ENCODE results near the gene ATG101. TPM values are rescaled to one million over a fixed set of nuclear protein-coding genes. Genes with fewer than 3 reads are reported as not detected.

ATG101 gene
- total and polyA plus RNA-seq, 2 donors (not counting 1 experiment from before 2014, with no cell fraction given), result 19.4 to 50.3 TPM

DNA sequence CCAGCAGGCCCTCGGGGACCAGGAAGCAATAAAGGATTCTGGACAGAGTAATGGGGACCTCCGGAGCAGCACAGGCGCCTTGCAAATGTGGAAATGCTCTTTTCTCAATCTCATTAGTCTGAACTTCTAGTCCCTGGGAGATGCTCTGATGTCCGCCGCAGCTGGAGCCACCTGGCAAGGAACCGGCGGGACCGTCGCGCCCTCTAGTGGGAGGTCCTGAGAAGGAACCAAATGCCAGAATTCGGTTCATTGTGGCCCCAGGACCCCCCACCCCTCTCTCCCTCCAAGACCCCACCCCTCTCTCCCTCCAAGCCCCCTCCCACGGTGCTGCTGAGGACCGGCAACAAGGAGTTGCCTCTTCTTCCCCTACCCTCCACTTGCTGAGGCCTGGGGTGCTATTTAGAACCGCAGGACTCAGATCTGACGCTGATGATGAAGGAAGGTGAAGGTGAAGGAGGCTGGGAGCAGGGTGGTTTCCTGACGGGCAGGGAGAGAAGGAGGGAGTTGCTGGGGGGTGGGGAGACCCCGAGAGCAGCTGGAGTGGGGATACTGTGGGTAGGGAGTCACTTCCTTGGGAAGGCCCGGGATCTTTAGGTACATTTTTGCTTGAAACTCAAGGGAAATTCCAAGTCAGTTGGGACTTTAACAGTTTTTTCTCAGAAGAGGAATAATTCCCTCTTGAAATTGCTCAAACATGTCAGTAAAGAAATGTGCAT is 52.2 kb downstream of the ATG101 start:
- H4K20me1 ChIP-seq (ENCODE audit: control insufficient read depth, insufficient read depth, low read length, poor library complexity, severe bottlenecking), result no peaks in the 10 kb centered on the region
- DNase-seq (peak; percentile 73), ATAC-seq (ENCODE audit: low read depth) (no peak)
- no peak overlapping the region for H3K4me3 ChIP-seq (ENCODE audit: control extremely low read depth in 1 of 5, extremely low read depth in 1 of 5, insufficient read depth in 1 of 5, low read depth in 2 of 5, low read length in 4 of 5)
- H3K79me2 ChIP-seq (ENCODE audit: control insufficient read depth, insufficient read depth, low read length), result no peaks in the 10 kb centered on the region
- H3K9me3 ChIP-seq (ENCODE audit: control extremely low read depth in 1 of 3, control insufficient read depth in 2 of 3, insufficient read depth in 1 of 3, low read length in 2 of 3), result no peaks in the 10 kb centered on the region
- H3K9ac ChIP-seq (ENCODE audit: low read length), result no peak overlapping the region
- no peak for TF ChIP-seq EZH2 (IDR thresholded peaks at IDR 0.05; ENCODE audit: borderline replicate concordance, insufficient read depth, low read depth, low read length, poor library complexity, severe bottlenecking)
- TF ChIP-seq, protein P1, sequence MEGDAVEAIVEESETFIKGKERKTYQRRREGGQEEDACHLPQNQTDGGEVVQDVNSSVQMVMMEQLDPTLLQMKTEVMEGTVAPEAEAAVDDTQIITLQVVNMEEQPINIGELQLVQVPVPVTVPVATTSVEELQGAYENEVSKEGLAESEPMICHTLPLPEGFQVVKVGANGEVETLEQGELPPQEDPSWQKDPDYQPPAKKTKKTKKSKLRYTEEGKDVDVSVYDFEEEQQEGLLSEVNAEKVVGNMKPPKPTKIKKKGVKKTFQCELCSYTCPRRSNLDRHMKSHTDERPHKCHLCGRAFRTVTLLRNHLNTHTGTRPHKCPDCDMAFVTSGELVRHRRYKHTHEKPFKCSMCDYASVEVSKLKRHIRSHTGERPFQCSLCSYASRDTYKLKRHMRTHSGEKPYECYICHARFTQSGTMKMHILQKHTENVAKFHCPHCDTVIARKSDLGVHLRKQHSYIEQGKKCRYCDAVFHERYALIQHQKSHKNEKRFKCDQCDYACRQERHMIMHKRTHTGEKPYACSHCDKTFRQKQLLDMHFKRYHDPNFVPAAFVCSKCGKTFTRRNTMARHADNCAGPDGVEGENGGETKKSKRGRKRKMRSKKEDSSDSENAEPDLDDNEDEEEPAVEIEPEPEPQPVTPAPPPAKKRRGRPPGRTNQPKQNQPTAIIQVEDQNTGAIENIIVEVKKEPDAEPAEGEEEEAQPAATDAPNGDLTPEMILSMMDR (IDR thresholded peaks at IDR 0.05), result peak; percentile 87
- ChIA-PET POLR2A (interaction anchor here (0.6 to 0.9 kb wide), 2 partner anchors 28 to 97 kb away, joined by 3 to 5 read pairs; no protein-coding TSS in a partner anchor), CTCF (interaction anchor here (0.6 to 11.3 kb wide), 12 partner anchors 17 to 128 kb away, joined by 3 to 407 read pairs (median 4); no protein-coding TSS in a partner anchor)
- Mint-ChIP-seq H3K9me3 (ENCODE audit: insufficient read depth) (no peaks in the 10 kb centered on the region), H3K27me3 (peaks cover 10% of the 10 kb centered on the region), H3K4me1 (peaks cover 38% of the 10 kb centered on the region), H3K27ac (peak overlapping the region; percentile 74), H3K4me3 (no peak overlapping the region)
- H3K4me1 ChIP-seq (ENCODE audit: control insufficient read depth in 2 of 2, insufficient read depth in 2 of 2, low read length in 2 of 2), result peaks cover 25 to 36% of the 10 kb centered on the region in 2 donors
- peak overlapping the region; percentile 24 for H3K4me2 ChIP-seq (replicated peaks; ENCODE audit: low read depth, low read length, poor library complexity, severe bottlenecking)
- H3K27me3 ChIP-seq (replicated peaks in 1 of 4; ENCODE audit: control extremely low read depth in 1 of 4, control insufficient read depth in 3 of 4, insufficient read depth in 4 of 4, low read length in 3 of 4), result peaks cover 0 to 28% (median 8%) of the 10 kb centered on the region in 4 experiments
- no peaks in the 10 kb centered on the region for H3K36me3 ChIP-seq (replicated peaks in 1 of 2; ENCODE audit: control extremely low read depth in 1 of 2, control insufficient read depth in 1 of 2, extremely low read depth in 1 of 2, insufficient read depth in 2 of 2, low read length in 1 of 2)
- intact Hi-C loops (cut with micrococcal nuclease), result no loop called here
- no peak overlapping the region for H2AFZ ChIP-seq (ENCODE audit: insufficient read depth, low read depth, low read length, poor library complexity, severe bottlenecking)
- H3K27ac ChIP-seq (ENCODE audit: low read length in 2 of 2), result no peak overlapping the region
- WGBS (ENCODE audit: insufficient coverage), result 12% methylated on average over 14 of the region's 18 CpGs

GRCh38 chr12:52122540-52122871 is 52.7 kb downstream of the ATG101 start:
- H3K27ac ChIP-seq (ENCODE audit: low read length in 2 of 2), result no peak overlapping the region
- ATAC-seq (ENCODE audit: low read depth), result no peak
- no peak overlapping the region for H3K9ac ChIP-seq (ENCODE audit: low read length)
- Mint-ChIP-seq H3K4me3 (no peak overlapping the region), H3K27me3 (peaks cover 16% of the 10 kb centered on the region), H3K9me3 (ENCODE audit: insufficient read depth) (no peaks in the 10 kb centered on the region), H3K27ac (peak overlapping the region; percentile 26), H3K4me1 (peaks cover 35% of the 10 kb centered on the region)
- WGBS (ENCODE audit: insufficient coverage), result 67% methylated on average over 1 of the region's 4 CpGs
- H3K36me3 ChIP-seq (replicated peaks in 1 of 2; ENCODE audit: control extremely low read depth in 1 of 2, control insufficient read depth in 1 of 2, extremely low read depth in 1 of 2, insufficient read depth in 2 of 2, low read length in 1 of 2), result no peaks in the 10 kb centered on the region
- no peaks in the 10 kb centered on the region for H3K79me2 ChIP-seq (ENCODE audit: control insufficient read depth, insufficient read depth, low read length)
- TF ChIP-seq, protein P1 (IDR thresholded peaks at IDR 0.05), result no peak
- no peak for TF ChIP-seq EZH2 (IDR thresholded peaks at IDR 0.05; ENCODE audit: borderline replicate concordance, insufficient read depth, low read depth, low read length, poor library complexity, severe bottlenecking)
- peaks cover 25 to 36% of the 10 kb centered on the region in 2 donors for H3K4me1 ChIP-seq (ENCODE audit: control insufficient read depth in 2 of 2, insufficient read depth in 2 of 2, low read length in 2 of 2)
- intact Hi-C loops (cut with micrococcal nuclease), result no loop called here
- peaks cover 0 to 31% (median 9%) of the 10 kb centered on the region in 4 experiments for H3K27me3 ChIP-seq (replicated peaks in 1 of 4; ENCODE audit: control extremely low read depth in 1 of 4, control insufficient read depth in 3 of 4, insufficient read depth in 4 of 4, low read length in 3 of 4)
- no peak for DNase-seq
- H4K20me1 ChIP-seq (ENCODE audit: control insufficient read depth, insufficient read depth, low read length, poor library complexity, severe bottlenecking), result no peaks in the 10 kb centered on the region
- H2AFZ ChIP-seq (ENCODE audit: insufficient read depth, low read depth, low read length, poor library complexity, severe bottlenecking), result no peak overlapping the region
- H3K9me3 ChIP-seq (ENCODE audit: control extremely low read depth in 1 of 3, control insufficient read depth in 2 of 3, insufficient read depth in 1 of 3, low read length in 2 of 3), result no peaks in the 10 kb centered on the region
- CTCF ChIA-PET, result interaction anchor here (0.6 to 11.3 kb wide), 5 partner anchors 38 to 1597 kb away, joined by 3 to 407 read pairs (median 5); no protein-coding TSS in a partner anchor
- H3K4me2 ChIP-seq (replicated peaks; ENCODE audit: low read depth, low read length, poor library complexity, severe bottlenecking), result no peak overlapping the region
- POLR2A ChIA-PET, result no interaction called here
- H3K4me3 ChIP-seq (ENCODE audit: control extremely low read depth in 1 of 5, extremely low read depth in 1 of 5, insufficient read depth in 1 of 5, low read depth in 2 of 5, low read length in 4 of 5), result no peak overlapping the region
